ENCODE measurements around the gene POLQ. TPM values are rescaled to one million over a fixed set of nuclear protein-coding genes. Genes with fewer than 3 reads are reported as not detected.
"Not testable (repeated sequence)": the region's sequence is repeated elsewhere in the genome, so short reads cannot be mapped to it uniquely, and the experiment has no call there.

The POLQ gene
- total RNA-seq, result 0.16 and 1.2 TPM in 2 replicates
- polyA plus RNA-seq (2012), result 0.04 TPM

DNA sequence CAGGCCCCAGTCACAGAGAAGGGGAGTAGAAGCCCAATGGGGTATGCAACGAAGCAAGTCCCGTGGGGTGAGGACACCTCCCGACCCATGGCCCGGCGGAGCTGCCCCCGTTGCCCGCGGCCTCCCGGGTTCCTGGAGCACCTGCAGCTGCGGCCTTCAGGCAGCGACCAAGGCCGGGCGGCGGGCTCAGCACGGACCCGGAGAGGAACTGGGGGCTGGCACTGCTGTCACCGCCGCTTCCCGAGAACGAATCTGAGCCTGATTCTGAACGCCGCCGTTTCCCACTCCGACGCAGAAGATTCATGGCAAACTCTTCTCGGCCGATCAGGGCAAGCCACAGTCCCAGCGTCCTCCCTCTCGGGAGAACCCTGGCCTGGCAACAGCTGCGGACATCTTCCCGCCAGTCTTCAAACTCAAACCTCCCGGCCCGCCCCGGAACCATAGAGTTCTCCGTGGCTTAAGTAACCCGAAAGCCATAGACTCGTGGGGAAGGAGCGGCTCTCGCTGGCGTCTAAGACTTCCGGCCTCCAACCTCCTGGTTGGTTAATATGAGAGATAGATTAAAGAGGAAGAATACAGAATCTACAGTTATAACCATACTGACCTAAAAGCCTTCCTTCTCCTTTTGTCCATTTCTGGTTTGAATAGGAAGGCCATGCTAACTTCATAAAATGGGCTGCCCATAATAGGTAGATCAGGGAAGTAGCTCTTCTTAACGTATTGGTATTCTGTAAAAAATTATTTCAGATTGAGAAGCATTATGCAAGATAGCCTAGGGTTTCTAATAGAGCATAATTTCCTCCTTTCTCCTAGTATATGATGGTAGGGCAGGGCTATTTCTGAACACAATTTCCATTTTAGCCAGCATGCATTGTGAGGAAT lies at the start of gene POLQ:
TSS of gene POLQ (minus strand) at position 415 of the 882 bp plus-strand sequence. CDS start at position 304, 111 bp downstream.
- DNase-seq (ENCODE audit: low read depth), result peak; percentile 97

DNA sequence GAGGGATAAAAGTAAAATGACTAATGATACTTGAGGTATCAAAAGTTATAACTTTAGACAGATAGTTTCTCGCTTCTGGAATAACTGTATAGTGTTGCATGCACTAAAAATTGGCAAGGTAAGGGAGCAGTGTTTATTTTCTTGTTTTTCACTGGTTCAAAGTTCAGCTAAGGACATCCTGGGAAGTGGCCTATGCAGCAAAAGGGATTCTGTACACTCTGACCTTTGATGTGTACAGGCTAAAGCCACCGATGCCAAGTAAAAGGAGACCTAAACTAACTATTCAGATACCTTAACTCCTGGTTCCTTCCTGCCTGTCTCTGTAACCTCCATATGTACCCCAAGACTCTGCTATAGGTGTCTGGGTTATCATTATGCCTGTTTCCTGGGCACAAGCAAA lies 49.1 kb upstream of the POLQ start:
- DNase-seq (ENCODE audit: low read depth), result no peak

DNA sequence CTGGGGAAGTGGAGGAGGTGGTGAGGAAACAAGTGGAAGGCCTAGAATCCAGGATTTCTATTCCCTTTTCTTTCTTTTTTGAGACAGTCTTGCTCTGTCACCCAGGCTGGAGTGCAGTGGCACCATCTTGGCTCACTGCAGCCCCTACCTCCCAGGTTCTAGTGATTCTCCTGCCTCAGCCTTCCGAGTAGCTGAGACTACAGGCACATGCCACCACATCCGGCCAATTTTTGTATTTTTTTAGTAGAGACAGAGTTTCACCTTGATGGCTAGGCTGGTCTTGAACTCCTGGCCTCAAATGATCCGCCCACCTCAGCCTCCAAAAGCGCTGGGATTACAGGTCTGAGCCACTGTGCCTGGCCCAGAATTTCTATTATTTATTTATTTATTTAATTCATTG lies 48.0 kb upstream of the POLQ start:
- DNase-seq (ENCODE audit: low read depth), result not testable (repeated sequence)

DNA sequence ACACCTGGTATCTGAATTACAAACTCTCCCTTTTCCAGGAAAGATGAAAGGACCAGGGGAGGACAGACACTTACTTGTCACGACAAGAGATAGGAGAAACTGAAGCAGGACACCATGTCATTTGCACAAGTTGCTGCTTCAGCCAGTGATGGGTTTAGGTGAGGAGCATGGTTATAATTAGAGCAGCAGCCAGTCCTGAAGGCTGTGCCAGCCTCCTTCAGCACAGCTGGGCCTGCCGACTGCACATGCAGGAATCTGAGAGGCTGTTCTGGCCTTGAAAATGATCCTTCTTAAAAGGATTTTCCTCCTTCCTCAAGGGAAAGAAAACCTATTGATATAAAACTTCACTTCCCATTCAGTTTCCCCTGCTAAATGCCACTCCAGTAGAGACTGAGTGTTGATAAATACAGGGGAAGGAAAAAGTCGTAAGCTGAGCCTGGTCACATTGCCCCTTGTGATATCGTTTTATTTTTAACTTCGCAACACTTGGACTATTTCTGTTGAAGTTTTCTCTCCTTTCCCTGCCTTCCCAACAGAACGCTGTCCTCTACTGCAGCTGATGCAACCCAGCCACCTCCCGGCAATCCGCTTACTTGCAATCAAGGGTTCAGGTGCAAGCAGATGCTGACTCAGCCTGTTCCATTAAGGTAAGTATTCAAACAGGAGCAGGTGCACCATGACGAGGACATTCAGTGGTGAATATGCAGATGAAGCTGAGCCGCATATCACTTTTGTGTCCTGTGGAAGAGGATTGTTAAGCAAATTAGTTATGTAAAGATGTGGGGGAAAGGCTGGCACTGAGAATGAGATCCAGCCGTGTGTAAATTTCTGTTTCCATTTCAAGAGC lies 47.3 kb upstream of the POLQ start, which contains the start of gene FBXO40:
TSS of gene FBXO40 (plus strand) at position 524 of the 847 bp plus-strand sequence. CDS start 27,197 bp downstream, outside the sequence.
- DNase-seq (ENCODE audit: low read depth), result peak; percentile 52

DNA sequence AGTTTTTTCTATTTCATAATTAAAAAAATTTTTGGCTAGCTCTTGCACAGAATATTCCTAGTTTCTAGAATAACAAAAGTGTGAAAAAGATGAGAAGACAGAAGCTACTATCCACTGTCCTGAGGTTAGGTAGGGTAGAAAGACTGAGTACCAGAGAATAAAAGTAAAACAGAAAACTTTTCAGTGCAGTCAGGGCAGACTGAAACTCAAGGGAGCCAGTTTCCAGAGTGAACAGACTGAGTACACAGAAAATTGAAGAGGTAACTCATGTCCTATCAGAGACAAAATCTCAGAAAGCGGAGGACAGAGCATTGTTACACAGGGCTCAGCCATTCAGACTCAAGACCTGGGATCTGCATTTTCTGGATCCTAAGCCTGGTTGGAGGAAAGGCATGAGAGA lies 38.6 kb upstream of the POLQ start:
- DNase-seq (ENCODE audit: low read depth), result no peak

DNA sequence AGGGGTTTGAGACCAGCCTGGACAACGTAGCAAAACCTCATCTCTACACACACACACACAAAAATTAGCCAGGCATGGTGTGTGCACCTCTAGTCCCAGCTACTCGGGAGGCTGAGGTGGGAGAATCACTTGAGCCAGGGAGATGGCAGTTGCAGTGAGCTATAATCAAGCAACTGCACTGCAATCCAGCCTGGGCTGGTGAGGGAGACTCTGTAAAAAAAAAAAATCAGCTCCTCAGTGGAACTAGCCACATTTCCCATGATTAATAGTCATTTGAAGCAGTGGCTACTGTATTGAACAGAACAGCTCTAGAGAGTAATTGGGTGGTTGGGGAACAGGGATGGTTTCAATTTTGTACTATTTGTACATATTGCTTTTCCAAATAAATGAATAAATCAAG lies 35.9 kb upstream of the POLQ start:
- no peak for DNase-seq (ENCODE audit: low read depth)

DNA sequence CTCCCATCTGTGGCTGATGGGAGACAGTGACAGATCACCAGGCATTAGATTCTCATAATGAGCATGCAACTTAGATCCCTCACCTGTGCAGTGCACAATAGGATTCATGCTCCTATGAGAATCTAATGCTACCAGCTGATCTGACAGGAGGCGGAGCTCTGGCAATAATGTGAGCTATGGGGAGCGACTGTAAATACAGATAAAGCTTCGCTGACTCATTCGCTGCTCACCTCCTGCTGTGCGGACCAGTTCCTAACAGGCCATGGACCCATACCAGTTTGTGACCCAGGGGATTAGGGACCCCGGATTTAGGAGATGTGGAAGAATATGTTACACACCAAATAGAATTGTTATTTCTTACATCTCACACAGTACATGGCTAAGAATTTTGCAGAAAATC lies 28.7 kb upstream of the POLQ start:
- DNase-seq (ENCODE audit: low read depth), result no peak

DNA sequence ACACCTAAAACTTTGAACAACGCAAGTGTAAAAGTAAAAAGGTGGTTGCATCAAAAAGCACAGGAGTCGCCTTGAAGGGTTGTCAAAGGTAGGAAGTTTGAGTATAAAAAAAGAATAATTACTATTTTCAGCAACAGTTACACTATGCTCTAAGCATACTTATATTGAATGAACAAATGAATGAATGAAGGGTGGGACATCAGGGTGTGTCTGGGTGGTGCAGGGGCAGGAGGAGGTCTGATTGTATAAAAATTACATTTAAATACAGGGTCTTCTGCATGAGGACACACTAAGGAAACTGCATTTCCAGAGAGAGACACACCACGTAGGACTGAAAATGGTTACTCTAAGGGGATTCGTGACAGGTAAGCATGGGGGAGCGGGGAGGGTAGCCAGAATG lies 21.9 kb upstream of the POLQ start, which contains the start of gene ARGFX:
TSS of gene ARGFX (plus strand) at position 301 of the 400 bp plus-strand sequence. CDS start 2,765 bp downstream, outside the sequence.
- no peak for DNase-seq (ENCODE audit: low read depth)

DNA sequence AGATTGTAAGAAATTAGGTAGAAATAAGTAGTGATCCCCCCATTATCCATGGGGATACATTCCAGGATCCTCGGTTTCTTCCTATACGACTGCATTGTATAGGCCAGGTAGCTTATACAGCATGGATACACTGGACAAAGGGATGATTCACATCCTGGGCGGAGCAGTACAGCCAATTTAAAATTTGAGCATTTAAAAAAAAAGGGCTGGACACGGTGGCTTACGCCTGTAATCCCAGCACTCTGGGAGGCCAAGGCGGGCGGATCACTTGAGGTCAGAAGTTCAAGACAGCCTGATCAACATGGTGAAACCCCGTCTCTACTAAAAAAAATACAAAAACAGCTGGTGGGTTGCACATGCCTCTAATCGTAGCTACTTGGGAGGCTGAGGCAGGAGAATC lies 21.0 kb upstream of the POLQ start:
- DNase-seq (ENCODE audit: low read depth), result no peak

DNA sequence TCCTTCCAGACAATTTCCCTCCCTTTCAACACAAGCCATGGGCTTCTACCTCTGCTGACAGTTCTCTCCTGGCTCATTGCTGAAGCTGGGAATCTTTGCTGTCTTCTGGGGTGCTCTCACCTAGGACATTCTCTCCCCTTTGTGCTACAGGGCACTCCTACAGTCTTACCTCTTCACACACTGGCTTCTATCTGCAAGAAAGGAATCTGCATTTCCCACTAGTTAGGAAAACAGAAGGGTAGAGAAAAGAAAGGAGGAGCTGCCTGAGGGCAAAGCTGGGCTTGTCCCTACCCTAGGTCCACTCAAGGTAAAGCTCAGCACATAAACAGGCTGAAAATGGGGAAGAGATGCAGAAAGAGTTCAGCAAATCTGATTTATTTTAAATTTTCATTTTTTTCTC lies 16.4 kb upstream of the POLQ start:
- no peak for DNase-seq (ENCODE audit: low read depth)

DNA sequence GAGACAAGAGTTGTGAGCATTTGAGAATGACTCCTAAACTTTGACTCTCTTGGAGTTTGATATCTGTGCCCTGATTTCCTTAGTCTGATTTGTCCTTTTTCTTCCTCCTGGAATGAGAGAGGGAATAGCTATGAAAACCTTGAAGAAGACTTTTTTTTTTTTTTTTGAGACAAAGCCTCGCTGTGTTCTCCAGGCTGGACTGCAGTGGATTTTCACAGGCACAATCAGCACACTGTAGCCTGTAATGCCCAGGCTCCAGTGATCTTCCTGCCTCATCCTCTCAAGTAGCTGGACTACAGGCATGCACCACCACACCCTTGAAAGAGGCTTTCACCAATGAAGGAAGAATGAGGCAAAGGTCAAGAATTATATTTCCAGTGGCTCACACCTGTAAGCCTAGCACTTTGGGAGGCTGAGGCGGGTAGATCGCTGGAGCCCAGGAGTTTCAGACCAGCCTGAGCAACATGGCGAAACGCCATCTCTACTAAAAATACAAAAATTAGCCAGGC lies 11.7 kb upstream of the POLQ start:
- no peak for DNase-seq (ENCODE audit: low read depth)

DNA sequence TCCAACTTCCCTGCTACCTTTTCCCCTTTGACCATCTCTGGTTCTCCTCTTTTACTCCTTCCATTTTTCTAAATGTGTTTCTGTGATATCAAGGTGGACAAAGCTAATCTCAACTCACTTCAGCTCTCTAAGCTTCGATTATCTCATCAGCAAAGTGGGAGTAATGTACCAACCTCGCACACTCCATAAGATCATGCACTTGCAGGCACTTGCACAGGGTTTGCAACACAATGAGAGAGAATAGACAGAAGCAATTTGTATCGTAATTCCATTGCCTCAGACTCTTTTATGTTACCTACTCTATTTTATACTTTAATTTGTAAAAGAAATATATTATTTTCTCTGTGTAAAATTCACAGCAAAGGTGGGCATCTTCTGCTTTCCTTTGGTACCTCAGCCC lies 7.0 kb upstream of the POLQ start:
- DNase-seq (ENCODE audit: low read depth), result no peak

DNA sequence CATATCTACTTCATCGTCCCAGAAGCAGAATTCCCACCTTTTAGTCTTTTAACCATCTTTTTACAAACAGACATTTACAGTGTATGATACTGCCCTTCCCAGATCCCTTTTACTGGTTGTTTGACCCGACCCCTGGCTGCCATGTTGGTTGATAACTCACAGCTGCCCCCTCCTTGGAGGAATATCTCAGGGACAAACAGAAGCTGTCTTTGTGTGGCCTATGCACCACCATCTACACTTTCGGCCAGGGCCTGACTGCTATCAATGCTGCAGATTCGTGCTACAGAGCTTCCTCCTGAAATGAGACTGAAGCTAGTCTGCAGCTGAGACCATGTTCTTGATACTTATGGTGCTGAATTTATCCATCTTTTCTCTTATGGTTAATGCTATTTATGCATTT lies 6.6 kb upstream of the POLQ start:
- peak; percentile 32 for DNase-seq (ENCODE audit: low read depth)

DNA sequence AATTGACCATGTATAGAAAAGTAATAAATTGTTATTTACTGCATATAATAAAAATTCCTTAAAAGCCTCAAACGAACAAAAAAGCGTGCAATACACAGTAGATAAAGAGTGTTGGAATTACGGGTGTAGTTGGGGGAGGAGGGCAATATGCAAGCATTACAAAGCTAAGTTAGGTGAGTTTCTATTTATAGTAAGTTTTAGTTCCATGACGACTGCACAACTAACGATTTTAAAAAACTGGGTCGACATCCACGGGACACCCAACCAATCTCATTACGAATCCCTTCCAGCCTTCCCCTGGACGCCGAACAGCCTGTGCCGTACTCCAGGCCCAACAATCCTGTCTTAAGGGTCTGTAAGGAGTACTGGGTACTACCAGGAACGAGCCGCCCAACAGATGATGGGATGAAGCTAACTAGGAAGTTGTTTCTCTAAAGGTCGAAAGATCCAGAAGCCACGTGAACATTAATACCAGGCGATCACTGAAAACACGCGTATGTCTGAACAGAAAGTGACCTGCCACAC lies 677 bp downstream of the POLQ start:
- DNase-seq (ENCODE audit: low read depth), result peak; percentile 26

DNA sequence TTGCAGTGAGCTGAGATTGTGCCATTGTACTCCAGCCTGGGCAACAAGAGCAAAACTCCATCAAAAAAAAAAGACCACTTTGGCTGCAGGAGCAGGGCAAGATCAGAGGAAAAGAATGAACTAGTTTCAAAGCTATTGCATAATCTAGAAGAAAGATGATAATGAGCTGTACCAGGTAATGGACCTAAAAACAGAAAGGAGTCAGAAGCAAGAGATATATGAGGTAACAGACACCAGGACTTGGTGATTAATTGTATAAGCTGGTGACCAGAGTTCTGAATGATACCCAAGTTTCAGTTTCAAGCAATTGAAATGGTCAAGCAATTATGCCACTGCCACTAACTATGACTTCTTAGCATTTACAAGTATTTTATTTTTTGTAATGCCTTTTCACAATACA lies 2.9 kb downstream of the POLQ start:
- DNase-seq (ENCODE audit: low read depth), result no peak

DNA sequence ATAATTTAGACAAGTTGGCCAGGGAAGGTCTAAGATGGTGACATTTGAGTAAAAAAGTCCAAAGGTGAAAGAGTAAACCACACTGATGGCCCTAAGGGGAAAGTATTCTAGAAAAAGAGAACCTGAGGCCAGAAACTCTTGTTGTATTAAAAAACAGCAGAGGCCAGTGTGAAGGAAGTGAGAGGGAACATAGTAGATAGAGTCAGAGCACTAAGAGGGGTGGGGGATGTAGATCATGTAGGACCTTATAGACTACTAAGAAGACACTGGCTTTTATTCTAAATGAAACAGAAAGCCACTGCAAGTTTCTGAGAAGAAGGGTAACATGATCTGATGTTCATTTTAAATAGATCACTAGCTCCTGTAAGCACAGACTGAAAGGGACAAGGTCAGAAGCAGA lies 14.5 kb downstream of the POLQ start:
- DNase-seq (ENCODE audit: low read depth), result no peak

DNA sequence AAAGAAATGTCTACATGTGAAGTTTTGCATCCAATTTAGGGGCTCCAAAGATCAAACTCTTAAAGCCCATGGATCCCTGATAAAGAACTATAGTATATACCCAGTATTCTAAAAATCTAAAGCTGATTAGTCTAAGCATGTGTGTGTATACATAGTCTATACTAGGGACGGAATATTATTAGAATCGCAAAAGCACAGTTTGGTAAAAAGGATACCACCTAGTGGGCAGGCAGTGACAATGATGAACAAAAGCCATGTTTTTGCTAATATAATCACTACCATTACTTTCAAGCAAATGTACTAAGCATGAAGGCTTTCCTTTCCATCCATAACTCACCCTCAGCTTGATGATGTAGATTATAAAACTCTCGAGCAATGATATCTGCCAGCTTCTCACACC lies 16.5 kb downstream of the POLQ start:
- peak; percentile 21 for DNase-seq (ENCODE audit: low read depth)

DNA sequence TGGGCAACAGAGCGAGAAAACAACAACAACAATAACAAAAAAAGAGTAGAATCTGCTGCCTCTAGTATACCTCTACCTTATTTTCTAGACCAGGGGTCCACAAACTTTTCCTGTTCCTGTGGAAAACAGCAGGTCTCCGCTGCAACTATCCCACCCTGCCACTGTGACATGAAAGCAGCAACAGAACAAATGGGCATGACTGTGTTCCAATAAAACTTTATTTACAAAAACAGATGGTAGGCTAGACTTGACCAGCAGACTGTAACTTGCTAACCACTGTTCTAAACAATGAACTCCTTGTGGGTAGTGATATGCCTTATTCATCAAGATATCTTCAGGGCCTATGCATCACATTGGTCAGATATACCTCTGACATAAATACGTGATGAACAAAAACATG lies 25.3 kb downstream of the POLQ start:
- no peak for DNase-seq (ENCODE audit: low read depth)

DNA sequence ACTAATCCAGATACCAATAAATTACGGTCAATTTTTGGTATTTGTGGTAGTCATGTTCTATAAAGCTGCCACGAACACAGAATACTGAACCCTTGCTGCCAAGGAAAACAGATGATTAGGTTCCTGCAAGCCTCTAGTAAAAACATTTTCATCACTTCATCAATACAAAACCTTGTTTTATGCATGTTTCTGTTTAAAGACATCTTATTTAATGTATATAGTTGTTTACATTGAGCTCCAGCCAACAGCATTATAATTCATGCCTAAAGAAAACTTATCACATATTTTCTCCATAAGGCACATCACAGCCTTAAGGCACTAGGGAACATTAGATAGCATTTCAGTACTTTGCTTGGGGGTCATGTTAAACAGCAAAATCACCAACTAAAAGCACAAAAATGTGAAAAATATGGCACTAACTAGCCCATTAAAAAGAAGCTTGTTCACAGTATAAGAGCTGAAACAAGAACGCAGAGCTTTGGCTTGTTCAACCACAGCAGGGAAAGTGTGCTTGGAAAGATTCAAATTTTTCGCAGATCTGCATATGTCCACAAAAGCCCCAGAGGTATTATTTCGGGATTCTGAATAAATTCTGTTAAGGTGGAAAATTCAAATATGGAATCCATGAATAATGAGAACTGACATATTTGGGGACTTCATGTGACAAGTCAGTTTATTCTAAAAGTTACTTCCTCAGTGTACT lies 27.7 kb downstream of the POLQ start:
- no peak for DNase-seq (ENCODE audit: low read depth)

DNA sequence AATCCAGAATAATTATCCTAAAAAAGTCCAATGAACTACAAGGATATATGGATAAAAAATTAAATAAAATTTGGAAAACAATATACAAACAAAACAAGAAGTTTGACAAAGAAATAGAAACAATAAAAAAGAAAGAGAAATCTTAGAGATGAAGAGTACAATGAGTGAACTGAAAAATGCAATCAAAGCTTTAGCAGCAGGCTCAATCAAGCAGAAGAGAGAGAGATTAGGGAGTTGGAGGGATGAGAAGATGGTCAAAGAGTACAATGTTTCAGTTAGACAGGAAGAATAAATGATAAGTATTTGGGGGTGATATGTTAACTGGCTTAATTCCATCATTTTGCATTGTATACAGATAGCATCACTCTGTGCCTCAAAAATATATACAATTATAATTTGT lies 29.9 kb downstream of the POLQ start:
- no peak for DNase-seq (ENCODE audit: low read depth)

DNA sequence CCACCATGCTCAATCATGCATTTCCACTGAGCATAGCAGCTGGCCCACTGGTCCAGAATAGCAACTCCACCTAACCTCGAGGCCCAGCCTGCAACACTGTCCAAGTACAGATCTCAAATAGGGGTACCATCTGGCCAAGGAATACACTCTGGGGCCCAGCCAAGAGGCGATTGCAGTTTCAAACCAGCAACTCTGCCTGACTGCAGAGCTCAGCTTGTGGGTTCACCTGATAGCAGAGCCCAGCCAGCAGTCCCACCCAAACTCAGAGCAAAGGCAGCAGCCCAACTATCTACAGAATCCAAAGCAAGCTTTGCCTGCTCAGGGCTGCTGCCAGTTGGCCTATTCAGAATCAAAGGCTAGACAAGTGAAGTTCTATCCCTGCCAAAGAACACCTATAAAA lies 30.5 kb downstream of the POLQ start:
- peak; percentile 33 for DNase-seq (ENCODE audit: low read depth)

All from myocyte (in vitro differentiated cells).